ENCODE data around the gene PRCD.
"Not testable (repeated sequence)": the region's sequence is repeated elsewhere in the genome, so short reads cannot be mapped to it uniquely, and the experiment has no call there.

The PRCD gene

GRCh38 chr17:76510831-76511244 lies 29.0 kb upstream of the PRCD start:
- no peak overlapping the region for H3K4me3 ChIP-seq (ENCODE audit: low read depth, low read length)
- H3K27ac ChIP-seq: peak overlapping the region; percentile 39
- no peaks in the 10 kb centered on the region for H3K9me3 ChIP-seq (ENCODE audit: severe bottlenecking)
- no peaks in the 10 kb centered on the region for H3K27me3 ChIP-seq (ENCODE audit: insufficient read depth, low read depth, severe bottlenecking)
- DNase-seq: peak; percentile 67
- TF ChIP-seq, protein P1, sequence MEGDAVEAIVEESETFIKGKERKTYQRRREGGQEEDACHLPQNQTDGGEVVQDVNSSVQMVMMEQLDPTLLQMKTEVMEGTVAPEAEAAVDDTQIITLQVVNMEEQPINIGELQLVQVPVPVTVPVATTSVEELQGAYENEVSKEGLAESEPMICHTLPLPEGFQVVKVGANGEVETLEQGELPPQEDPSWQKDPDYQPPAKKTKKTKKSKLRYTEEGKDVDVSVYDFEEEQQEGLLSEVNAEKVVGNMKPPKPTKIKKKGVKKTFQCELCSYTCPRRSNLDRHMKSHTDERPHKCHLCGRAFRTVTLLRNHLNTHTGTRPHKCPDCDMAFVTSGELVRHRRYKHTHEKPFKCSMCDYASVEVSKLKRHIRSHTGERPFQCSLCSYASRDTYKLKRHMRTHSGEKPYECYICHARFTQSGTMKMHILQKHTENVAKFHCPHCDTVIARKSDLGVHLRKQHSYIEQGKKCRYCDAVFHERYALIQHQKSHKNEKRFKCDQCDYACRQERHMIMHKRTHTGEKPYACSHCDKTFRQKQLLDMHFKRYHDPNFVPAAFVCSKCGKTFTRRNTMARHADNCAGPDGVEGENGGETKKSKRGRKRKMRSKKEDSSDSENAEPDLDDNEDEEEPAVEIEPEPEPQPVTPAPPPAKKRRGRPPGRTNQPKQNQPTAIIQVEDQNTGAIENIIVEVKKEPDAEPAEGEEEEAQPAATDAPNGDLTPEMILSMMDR (IDR thresholded peaks at IDR 0.05; ENCODE audit: low read depth, low read length): no peak
- H3K36me3 ChIP-seq: no peaks in the 10 kb centered on the region

DNA sequence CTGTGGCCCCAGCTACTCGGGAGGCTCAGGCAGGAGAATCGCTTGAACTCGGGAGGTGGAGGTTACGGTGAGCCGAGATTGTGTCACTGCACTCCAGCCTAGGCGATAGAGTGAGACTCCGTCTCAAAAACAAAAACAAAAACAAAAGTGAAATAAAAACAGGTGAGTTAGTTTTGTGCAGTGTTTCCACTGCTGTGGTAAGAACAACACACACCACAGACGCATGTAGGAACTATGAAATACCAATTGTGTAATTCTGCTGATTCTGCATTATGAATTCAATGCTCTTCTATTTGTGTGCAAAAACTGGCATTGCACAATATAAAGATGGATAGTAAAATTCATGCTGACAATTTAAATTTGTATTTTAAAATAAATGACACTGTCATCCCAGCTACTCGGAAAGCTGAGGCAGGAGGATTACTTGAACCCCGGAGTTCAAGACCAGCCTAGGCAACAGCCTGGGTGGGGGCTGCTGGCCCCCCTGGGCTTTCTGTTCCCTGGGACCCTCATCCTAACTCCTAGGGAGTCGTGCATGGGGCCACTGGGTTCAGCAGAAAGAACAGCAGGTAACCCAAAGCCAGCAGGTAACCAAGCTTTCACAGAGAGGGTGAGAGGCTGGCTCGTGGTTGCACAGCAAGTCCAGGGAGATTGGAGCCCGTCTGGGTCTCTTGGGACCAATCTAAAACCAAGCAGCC lies 28.0 kb upstream of the PRCD start:
- Histone ChIP-seq H3K36me3 (no peaks in the 10 kb centered on the region), H3K9me3 (ENCODE audit: severe bottlenecking) (no peaks in the 10 kb centered on the region), H3K27ac (no peak overlapping the region), H3K27me3 (ENCODE audit: insufficient read depth, low read depth, severe bottlenecking) (no peaks in the 10 kb centered on the region), H3K4me3 (ENCODE audit: low read depth, low read length) (no peak overlapping the region)
- TF ChIP-seq, protein P1 (IDR thresholded peaks at IDR 0.05; ENCODE audit: low read depth, low read length): no peak
- DNase-seq: no peak

GRCh38 chr17:76512366-76513305 lies 27.2 kb upstream of the PRCD start:
- Histone ChIP-seq H3K36me3 (no peaks in the 10 kb centered on the region), H3K9me3 (ENCODE audit: severe bottlenecking) (no peaks in the 10 kb centered on the region), H3K27ac (no peak overlapping the region), H3K4me3 (ENCODE audit: low read depth, low read length) (no peak overlapping the region), H3K27me3 (ENCODE audit: insufficient read depth, low read depth, severe bottlenecking) (no peaks in the 10 kb centered on the region)
- DNase-seq: no peak
- TF ChIP-seq, protein P1 (IDR thresholded peaks at IDR 0.05; ENCODE audit: low read depth, low read length): no peak

GRCh38 chr17:76513306-76513692 lies 26.5 kb upstream of the PRCD start:
- no peak for DNase-seq
- no peaks in the 10 kb centered on the region for H3K27me3 ChIP-seq (ENCODE audit: insufficient read depth, low read depth, severe bottlenecking)
- no peak overlapping the region for H3K27ac ChIP-seq
- TF ChIP-seq, protein P1 (IDR thresholded peaks at IDR 0.05; ENCODE audit: low read depth, low read length): no peak
- H3K4me3 ChIP-seq (ENCODE audit: low read depth, low read length): no peak overlapping the region
- no peaks in the 10 kb centered on the region for H3K9me3 ChIP-seq (ENCODE audit: severe bottlenecking)
- no peaks in the 10 kb centered on the region for H3K36me3 ChIP-seq

DNA sequence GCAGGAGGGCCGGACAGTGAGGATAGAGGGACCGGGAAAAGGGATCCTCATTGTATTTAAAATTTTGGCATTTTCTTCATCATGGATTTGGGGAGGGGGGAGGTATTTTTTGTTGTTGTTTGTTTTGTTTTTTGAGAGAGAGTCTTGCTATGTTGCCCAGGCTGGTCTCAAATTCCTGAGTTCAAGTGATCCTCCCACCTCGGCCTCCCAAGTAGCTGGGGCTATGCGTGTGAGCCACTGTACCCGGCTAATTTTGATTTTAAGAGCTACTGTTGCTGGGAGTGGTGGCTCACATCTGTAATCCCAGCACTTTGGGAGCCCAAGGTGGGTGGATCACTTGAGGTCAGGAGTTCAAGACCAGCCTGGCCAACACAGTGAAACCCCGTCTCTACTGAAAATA lies 25.5 kb upstream of the PRCD start:
- H3K9me3 ChIP-seq (ENCODE audit: severe bottlenecking); H3K36me3 ChIP-seq; H3K27me3 ChIP-seq (ENCODE audit: insufficient read depth, low read depth, severe bottlenecking); H3K27ac ChIP-seq; H3K4me3 ChIP-seq (ENCODE audit: low read depth, low read length); DNase-seq: not testable (repeated sequence)

DNA sequence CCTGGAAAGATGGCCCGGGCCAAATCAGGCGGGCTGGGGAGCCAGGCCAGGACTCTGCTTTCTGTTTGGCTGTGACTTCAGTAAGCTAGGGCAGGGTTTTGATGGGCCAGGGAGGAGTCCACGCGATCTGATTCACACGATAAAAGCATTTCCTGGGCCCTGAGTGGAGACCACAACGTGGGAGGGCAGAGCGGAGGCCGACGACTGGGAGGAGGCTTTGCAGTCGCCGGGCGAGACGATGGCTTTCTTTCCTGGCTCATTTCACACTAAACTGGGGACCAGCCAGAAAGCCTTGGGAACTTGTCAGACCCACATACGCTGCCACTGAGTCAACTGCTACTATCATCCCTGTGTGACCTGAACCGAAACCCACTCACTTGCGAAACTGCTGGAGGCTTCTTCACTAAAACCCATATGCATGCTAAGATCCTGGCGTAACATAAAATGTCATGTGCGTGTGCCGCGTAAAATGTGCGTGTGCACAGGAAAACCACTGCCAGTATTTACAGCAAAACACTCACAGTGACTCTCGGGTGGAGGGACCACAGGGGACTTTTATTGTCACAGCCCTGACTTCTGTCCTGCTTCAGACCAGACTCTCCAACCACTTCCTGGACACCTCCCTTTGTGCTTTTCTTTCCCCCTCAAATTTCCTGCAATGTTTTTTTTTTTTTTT lies 24.4 kb upstream of the PRCD start:
- Histone ChIP-seq H3K4me3 (ENCODE audit: low read depth, low read length) (no peak overlapping the region), H3K36me3 (no peaks in the 10 kb centered on the region), H3K27ac (no peak overlapping the region)

More for the DNA sequence above, 24.4 kb upstream of the PRCD start:
- Histone ChIP-seq H3K9me3 (ENCODE audit: severe bottlenecking) (no peaks in the 10 kb centered on the region), H3K27me3 (ENCODE audit: insufficient read depth, low read depth, severe bottlenecking) (no peaks in the 10 kb centered on the region)
- TF ChIP-seq, protein P1 (IDR thresholded peaks at IDR 0.05; ENCODE audit: low read depth, low read length): no peak
- DNase-seq: no peak
